Calu3 (cell line): ENCODE data around the gene EYA4. TPM values are rescaled to one million over a fixed set of nuclear protein-coding genes. Genes with fewer than 3 reads are reported as not detected.

ENCODE experiments used
- BruUV-seq: library from RNA; stranded (reverse); fragments of 400-500 nt; replicated peaks from 2 replicates; lab custom pipeline; 2021; lab: Mats Ljungman, UMichigan
- CTCF ChIA-PET: fragments of 300-600 bp; sonication (Branson Sonifier 250); formaldehyde crosslinking; loops from one replicate; lab custom pipeline; 2022; ENCODE audit warnings: antibody characterized with exemption; lab: Charles Lee
- DNase-seq: peaks from one replicate; pipeline ENCODE4 v3.0.0; 2022
- H3K27ac Mint-ChIP-seq: one replicate; pipeline ENCODE4 v1.8.0; 2022; ENCODE audit warnings: mixed read lengths; ENCODE audit not compliant: unreplicated experiment
- H3K27me3 Mint-ChIP-seq: one replicate; pipeline ENCODE4 v1.8.0; 2022; ENCODE audit warnings: mixed read lengths; ENCODE audit not compliant: unreplicated experiment
- H3K36me3 Mint-ChIP-seq: one replicate; pipeline ENCODE4 v1.8.0; 2022; ENCODE audit warnings: mild to moderate bottlenecking, moderate library complexity, mixed read lengths; ENCODE audit not compliant: insufficient read depth, unreplicated experiment
- H3K4me1 Mint-ChIP-seq: one replicate; pipeline ENCODE4 v1.8.0; 2022; ENCODE audit warnings: mild to moderate bottlenecking, low read depth, mixed read lengths; ENCODE audit not compliant: unreplicated experiment
- H3K4me3 Mint-ChIP-seq: one replicate; pipeline ENCODE4 v1.8.0; 2022; ENCODE audit warnings: mild to moderate bottlenecking, low read depth, moderate library complexity, mixed read lengths; ENCODE audit not compliant: unreplicated experiment
- H3K9me3 Mint-ChIP-seq: one replicate; pipeline ENCODE4 v1.8.0; 2022; ENCODE audit warnings: low read depth, mixed read lengths; ENCODE audit not compliant: unreplicated experiment
- intact Hi-C: fragments of 100-400 bp; cut with micrococcal nuclease; formaldehyde crosslinking; loops from one replicate; pipeline ENCODE4 v1.10.0; 2022; ENCODE audit not compliant: unreplicated experiment
- total RNA-seq: library from RNA; stranded (reverse); gene quantifications from 2 replicates; pipeline ENCODE4 v1.2.3, GENCODE V29; 2022
- TF ChIP-seq, protein P1 (sequence below): fragments of 200-600 bp; IDR thresholded peaks from one replicate; pipeline ENCODE4 v1.8.0; 2022; ENCODE audit warnings: antibody characterized with exemption; ENCODE audit not compliant: unreplicated experiment

Gene EYA4
- total RNA-seq, 1 experiment from 2014 or later: 55.1 TPM

DNA sequence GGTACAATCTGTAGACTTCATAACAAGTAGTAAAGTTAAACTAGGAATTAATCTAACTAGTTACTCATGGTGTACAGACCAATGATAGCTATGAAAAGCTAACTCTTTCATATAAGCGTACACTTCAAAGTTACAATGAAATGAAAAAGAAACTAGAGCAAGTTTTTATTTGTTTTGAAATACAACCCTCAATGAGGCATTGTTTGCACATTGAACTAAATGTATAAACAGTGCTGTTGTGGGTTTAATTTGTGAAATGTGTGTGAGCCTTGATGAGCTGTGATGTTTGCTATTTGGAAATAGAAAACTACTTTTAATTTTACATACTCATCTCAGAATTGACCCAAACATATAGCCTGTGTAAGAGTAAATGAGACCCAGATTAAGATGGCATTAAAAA lies 11.1 kb upstream of the EYA4 start:
- Mint-ChIP-seq H3K27me3 (no peaks in the 10 kb centered on the region), H3K4me3 (no peak overlapping the region), H3K36me3 (no peaks in the 10 kb centered on the region), H3K27ac (no peak overlapping the region), H3K4me1 (no peaks in the 10 kb centered on the region), H3K9me3 (peaks cover 5% of the 10 kb centered on the region)
- BruUV-seq: no TSS peak
- CTCF ChIA-PET: no interaction called here
- TF ChIP-seq, protein P1, sequence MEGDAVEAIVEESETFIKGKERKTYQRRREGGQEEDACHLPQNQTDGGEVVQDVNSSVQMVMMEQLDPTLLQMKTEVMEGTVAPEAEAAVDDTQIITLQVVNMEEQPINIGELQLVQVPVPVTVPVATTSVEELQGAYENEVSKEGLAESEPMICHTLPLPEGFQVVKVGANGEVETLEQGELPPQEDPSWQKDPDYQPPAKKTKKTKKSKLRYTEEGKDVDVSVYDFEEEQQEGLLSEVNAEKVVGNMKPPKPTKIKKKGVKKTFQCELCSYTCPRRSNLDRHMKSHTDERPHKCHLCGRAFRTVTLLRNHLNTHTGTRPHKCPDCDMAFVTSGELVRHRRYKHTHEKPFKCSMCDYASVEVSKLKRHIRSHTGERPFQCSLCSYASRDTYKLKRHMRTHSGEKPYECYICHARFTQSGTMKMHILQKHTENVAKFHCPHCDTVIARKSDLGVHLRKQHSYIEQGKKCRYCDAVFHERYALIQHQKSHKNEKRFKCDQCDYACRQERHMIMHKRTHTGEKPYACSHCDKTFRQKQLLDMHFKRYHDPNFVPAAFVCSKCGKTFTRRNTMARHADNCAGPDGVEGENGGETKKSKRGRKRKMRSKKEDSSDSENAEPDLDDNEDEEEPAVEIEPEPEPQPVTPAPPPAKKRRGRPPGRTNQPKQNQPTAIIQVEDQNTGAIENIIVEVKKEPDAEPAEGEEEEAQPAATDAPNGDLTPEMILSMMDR: no peak
- intact Hi-C loops: loop anchor here (10.0 kb wide), 1 partner anchor 95 kb away; no protein-coding TSS in a partner anchor
- no peak for DNase-seq

DNA sequence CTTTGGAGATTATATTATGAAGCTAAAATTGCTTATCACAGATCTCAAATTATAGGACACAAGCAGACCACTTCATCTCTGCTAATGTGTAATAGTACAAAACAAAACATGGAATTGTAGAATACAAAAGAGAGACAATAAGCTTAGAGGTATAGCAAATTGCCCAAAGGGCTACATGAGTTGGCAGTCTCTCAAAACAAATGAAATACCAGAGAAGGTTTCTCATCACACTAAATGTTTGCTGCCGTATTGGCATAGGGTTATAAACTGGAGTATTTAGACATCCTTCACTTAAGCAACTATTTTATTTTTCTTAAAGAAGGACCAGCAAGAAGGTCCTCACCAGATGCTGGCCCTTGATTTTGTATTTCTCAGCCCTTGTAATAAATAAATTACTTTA lies 5.9 kb upstream of the EYA4 start:
- DNase-seq: no peak
- no peak overlapping the region for H3K27ac Mint-ChIP-seq
- intact Hi-C loops: loop anchor here (10.0 kb wide), 1 partner anchor 100 kb away; no protein-coding TSS in a partner anchor
- no peaks in the 10 kb centered on the region for H3K36me3 Mint-ChIP-seq
- BruUV-seq: no TSS peak
- CTCF ChIA-PET: no interaction called here
- TF ChIP-seq, protein P1: no peak
- H3K4me1 Mint-ChIP-seq: peaks cover 6% of the 10 kb centered on the region
- H3K9me3 Mint-ChIP-seq: peaks cover 6% of the 10 kb centered on the region
- no peak overlapping the region for H3K4me3 Mint-ChIP-seq
- no peaks in the 10 kb centered on the region for H3K27me3 Mint-ChIP-seq

DNA sequence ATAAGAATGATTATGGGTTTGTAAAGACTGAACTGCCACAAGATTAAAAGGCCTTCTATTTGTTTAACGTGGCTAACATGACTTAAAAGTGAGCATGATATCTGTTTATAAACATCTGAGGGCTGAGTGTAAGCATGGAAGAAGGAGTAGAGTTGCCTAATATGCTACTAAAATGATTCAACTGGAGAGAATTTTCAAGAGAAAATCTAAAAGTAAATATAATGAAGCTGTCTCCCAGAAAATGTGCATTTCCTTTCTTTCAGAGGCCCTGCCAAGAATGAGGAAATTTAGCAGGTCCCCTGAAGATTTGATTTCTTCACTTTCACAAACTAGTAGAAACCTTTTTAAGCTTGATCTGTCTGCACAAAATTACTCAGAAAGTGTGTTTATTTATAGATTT lies 4.2 kb upstream of the EYA4 start:
- no peak overlapping the region for H3K27ac Mint-ChIP-seq
- BruUV-seq: no TSS peak
- CTCF ChIA-PET: no interaction called here
- DNase-seq: no peak
- TF ChIP-seq, protein P1: no peak
- H3K36me3 Mint-ChIP-seq: peaks cover 16% of the 10 kb centered on the region
- intact Hi-C loops: loop anchor here (10.0 kb wide), 1 partner anchor 102 kb away; no protein-coding TSS in a partner anchor
- H3K27me3 Mint-ChIP-seq: no peaks in the 10 kb centered on the region
- H3K9me3 Mint-ChIP-seq: peaks cover 6% of the 10 kb centered on the region
- no peak overlapping the region for H3K4me3 Mint-ChIP-seq
- H3K4me1 Mint-ChIP-seq: peaks cover 6% of the 10 kb centered on the region

DNA sequence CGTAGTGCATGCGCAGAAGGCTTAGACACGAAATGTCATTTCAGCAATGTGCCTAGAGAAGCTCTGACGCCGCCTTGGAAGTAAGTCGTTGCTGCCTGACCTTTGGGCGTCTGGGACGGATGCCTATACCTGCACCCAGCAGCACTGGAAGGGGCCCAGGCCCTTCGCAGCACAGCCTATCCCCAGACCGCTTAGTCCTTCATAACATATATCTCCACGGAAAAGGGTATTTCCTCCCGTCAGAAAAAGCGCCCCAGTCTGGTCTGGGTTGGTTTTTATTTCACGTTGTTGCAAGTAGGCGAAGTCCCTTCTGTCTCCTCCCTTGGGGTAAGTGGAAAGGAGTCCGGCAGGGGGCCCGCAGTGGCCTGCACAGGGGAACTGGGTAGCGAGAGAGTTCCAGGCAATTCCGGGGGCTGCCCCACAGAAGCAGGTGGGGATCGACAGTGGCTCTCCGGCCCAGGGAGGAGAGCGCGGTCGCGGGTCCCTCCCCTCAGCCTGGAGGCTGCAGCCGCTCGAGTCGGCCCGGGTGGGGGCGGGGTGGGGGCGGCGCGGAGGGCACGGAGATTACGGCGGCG lies 559 bp upstream of the EYA4 start:
- CTCF ChIA-PET: no interaction called here
- Mint-ChIP-seq H3K27ac (peak overlapping the region; percentile 81), H3K9me3 (no peaks in the 10 kb centered on the region), H3K36me3 (peaks cover 36% of the 10 kb centered on the region), H3K4me1 (peaks cover 6% of the 10 kb centered on the region), H3K27me3 (no peaks in the 10 kb centered on the region), H3K4me3 (peak overlapping the region; percentile 67)
- TSS peak; percentile 38 for BruUV-seq
- intact Hi-C loops: loop anchor here (5.0 to 10.0 kb wide), 2 partner anchors 146 to 278 kb away; no protein-coding TSS in a partner anchor
- TF ChIP-seq, protein P1: peak; percentile 47
- peak; percentile 72 for DNase-seq
